Activated CD8-positive, alpha-beta T cell treated with anti-CD3 and anti-CD28 coated beads for 36 hours (primary cell): ENCODE measurements around the gene ERN1. TPM values are rescaled to one million over a fixed set of nuclear protein-coding genes. Genes with fewer than 3 reads are reported as not detected.
A peak's percentile ranks its signal among the peaks of the same experiment; 100 is the strongest.

ENCODE experiments used
- ATAC-seq: fragments of 200-7000 bp; cut with Tn5 transposase; one replicate; pipeline ENCODE4 v1.10.0; 2021; ENCODE audit warnings: mild to moderate bottlenecking, moderate library complexity
- CTCF ChIA-PET: fragments of 350-600 bp; sonication (Branson Sonifier 250); formaldehyde crosslinking; loops from one replicate; lab custom pipeline; 2021; ENCODE audit warnings: antibody characterized with exemption; lab: Charles Lee
- POLR2A ChIA-PET: fragments of 350-600 bp; sonication (Branson Sonifier 250); formaldehyde crosslinking; loops from one replicate; lab custom pipeline; 2021; ENCODE audit warnings: antibody characterized with exemption; lab: Charles Lee
- DNase-seq: peaks from one replicate; pipeline ENCODE4 v3.0.0-alpha.2; 2020
- H3K27ac Mint-ChIP-seq: one replicate; pipeline ENCODE4 v1.8.0; 2021; ENCODE audit warnings: mild to moderate bottlenecking, mixed read lengths
- H3K27me3 Mint-ChIP-seq: one replicate; pipeline ENCODE4 v1.8.0; 2021; ENCODE audit warnings: mixed read lengths
- H3K36me3 Mint-ChIP-seq: one replicate; pipeline ENCODE4 v1.8.0; 2021; ENCODE audit warnings: low read depth, mixed read lengths
- H3K4me1 Mint-ChIP-seq: one replicate; pipeline ENCODE4 v1.8.0; 2021; ENCODE audit warnings: low read depth, mixed read lengths
- H3K4me3 Mint-ChIP-seq: one replicate; pipeline ENCODE4 v1.8.0; 2021; ENCODE audit warnings: mild to moderate bottlenecking, moderate library complexity, mixed read lengths
- H3K9me3 Mint-ChIP-seq: one replicate; pipeline ENCODE4 v1.8.0; 2021; ENCODE audit warnings: mixed read lengths
- intact Hi-C: fragments of 100-400 bp; cut with micrococcal nuclease; formaldehyde crosslinking; loops from one replicate; pipeline ENCODE4 v1.10.0; 2022
- total RNA-seq, 2 experiments: library from RNA; stranded (reverse); gene quantifications; one replicate each; pipeline ENCODE4 v1.2.3, GENCODE V29; 2021
- TF ChIP-seq, protein P1 (sequence below): fragments of 200-600 bp; IDR thresholded peaks from one replicate; pipeline ENCODE4 v1.8.0; 2022; ENCODE audit warnings: antibody characterized with exemption, mild to moderate bottlenecking

Gene ERN1
- total RNA-seq, 2 experiments from 2014 or later, result 19.2 to 23.6 TPM

DNA sequence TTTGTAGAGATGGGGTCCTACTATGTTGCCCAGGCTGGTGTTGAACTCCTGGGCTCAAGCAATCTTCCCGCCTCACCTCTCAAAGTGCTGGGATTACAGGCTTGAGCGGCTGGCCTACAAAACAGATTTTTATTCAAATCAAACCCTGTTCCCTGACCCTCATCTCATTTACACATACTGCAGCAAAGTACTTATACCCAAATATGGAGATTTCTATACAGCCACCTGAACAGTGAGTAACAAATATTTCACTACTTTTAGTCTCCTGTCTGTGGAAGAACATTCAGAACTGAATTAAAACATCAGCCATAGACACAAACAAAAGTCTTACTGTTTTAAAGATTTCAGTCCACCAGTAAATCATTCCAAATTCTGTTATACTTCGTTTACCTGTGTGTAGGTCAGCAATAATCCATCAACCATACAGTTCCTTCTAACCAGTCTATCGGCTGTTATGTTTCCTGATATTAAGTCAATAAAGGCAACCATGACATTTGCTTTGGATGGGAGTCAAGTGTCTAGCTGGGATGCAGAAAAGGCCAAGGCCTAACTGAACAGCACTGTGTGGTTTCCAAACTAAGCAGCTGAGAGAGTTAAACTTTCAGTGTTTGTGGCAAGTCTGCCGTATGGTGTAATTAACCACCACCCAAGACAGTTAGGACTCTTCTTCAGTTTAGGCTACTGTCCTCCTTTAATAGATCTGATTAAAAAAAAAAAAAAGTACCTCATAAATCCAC, 22.3 kb downstream of the ERN1 start:
- Mint-ChIP-seq H3K36me3 (peaks cover 3% of the 10 kb centered on the region), H3K27me3 (no peaks in the 10 kb centered on the region), H3K4me3 (no peak overlapping the region), H3K4me1 (peaks cover 53% of the 10 kb centered on the region), H3K27ac (peak overlapping the region; percentile 83), H3K9me3 (no peaks in the 10 kb centered on the region)
- TF ChIP-seq, protein P1, sequence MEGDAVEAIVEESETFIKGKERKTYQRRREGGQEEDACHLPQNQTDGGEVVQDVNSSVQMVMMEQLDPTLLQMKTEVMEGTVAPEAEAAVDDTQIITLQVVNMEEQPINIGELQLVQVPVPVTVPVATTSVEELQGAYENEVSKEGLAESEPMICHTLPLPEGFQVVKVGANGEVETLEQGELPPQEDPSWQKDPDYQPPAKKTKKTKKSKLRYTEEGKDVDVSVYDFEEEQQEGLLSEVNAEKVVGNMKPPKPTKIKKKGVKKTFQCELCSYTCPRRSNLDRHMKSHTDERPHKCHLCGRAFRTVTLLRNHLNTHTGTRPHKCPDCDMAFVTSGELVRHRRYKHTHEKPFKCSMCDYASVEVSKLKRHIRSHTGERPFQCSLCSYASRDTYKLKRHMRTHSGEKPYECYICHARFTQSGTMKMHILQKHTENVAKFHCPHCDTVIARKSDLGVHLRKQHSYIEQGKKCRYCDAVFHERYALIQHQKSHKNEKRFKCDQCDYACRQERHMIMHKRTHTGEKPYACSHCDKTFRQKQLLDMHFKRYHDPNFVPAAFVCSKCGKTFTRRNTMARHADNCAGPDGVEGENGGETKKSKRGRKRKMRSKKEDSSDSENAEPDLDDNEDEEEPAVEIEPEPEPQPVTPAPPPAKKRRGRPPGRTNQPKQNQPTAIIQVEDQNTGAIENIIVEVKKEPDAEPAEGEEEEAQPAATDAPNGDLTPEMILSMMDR, result no peak
- ATAC-seq (peak; percentile 35), DNase-seq (no peak)
- ChIA-PET CTCF (no interaction called here), POLR2A (interaction anchor here (0.8 to 1.6 kb wide), 3 partner anchors 8 to 274 kb away, joined by 3 to 7 read pairs (median 4); no protein-coding TSS in a partner anchor)
- intact Hi-C loops, result no loop called here

DNA sequence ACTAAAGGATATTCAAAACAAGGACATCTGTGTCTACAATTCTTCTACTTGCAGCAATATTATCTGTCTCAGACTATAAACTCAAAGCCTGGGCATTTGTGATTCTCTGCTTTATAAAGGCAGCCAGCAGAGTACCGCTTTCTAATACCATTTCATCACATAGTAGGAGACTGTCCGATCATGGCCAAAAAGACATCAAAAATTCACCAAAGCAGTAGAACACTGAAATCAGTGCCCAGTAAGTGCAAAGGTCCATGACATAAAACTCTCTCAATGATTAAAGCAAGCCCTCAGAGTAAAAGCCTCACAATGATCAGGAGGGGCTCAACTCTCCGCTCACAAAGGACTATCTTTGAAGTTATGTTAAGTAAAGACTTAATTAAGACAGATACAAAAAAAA, 23.0 kb downstream of the ERN1 start:
- ChIA-PET CTCF (interaction anchor here (1.4 kb wide), 1 partner anchor 27 kb away, joined by 7 read pairs; no protein-coding TSS in a partner anchor), POLR2A (interaction anchor here (1.2 to 1.6 kb wide), 3 partner anchors 9 to 14 kb away, joined by 5 to 7 read pairs (median 5); no protein-coding TSS in a partner anchor)
- ATAC-seq, result no peak
- peak overlapping the region; percentile 83 for H3K27ac Mint-ChIP-seq
- H3K9me3 Mint-ChIP-seq, result no peaks in the 10 kb centered on the region
- no peaks in the 10 kb centered on the region for H3K27me3 Mint-ChIP-seq
- peaks cover 59% of the 10 kb centered on the region for H3K4me1 Mint-ChIP-seq
- TF ChIP-seq, protein P1, result no peak
- intact Hi-C loops, result no loop called here
- H3K4me3 Mint-ChIP-seq, result no peak overlapping the region
- H3K36me3 Mint-ChIP-seq, result peaks cover 4% of the 10 kb centered on the region
- no peak for DNase-seq

DNA sequence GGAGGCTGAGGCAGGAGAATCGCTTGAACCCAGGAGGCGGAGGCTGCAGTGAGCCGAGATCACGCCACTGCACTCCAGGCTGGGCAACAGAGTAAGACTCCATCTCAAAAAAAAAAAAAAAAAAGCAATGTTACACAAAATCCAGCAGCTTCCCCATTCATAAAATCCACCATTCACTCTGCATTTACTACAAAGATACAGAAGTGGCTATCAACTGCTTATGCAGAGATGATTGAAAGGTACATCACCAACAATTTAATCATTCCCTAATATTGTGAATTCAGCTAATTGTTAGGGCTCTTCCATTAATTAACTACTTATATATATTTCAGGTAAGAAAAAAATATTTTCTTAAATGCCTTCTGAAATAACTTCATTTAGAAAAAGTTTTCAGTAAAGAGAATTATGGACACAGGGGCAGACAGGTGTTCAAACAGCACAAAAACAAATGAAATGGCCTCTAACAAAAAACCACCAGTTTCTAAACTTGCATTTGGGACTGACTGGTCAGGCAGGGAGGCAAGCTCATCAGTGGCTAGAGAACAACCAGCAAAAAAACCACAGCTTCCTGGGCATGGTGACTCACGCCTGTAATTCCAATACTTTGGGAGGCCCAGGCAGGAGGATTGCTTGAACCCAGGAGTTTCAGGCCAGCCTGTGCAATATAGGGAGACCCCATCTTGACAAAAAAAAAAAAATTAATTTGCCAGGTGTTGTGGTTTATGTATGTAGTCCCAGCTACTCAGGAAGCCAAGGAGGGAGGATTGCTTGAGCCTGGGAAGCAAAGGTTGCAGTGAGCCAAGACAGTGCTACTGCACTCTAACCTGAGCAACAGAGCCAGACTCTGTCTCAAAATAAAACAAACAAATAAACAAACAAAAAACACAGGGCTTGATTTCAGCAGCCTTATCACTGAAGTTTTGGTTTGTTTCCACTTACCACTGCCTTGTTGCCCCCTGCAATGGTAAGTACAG, 26.3 kb downstream of the ERN1 start:
- H3K4me1 Mint-ChIP-seq, result peaks cover 57% of the 10 kb centered on the region
- H3K27me3 Mint-ChIP-seq, result no peaks in the 10 kb centered on the region

DNA sequence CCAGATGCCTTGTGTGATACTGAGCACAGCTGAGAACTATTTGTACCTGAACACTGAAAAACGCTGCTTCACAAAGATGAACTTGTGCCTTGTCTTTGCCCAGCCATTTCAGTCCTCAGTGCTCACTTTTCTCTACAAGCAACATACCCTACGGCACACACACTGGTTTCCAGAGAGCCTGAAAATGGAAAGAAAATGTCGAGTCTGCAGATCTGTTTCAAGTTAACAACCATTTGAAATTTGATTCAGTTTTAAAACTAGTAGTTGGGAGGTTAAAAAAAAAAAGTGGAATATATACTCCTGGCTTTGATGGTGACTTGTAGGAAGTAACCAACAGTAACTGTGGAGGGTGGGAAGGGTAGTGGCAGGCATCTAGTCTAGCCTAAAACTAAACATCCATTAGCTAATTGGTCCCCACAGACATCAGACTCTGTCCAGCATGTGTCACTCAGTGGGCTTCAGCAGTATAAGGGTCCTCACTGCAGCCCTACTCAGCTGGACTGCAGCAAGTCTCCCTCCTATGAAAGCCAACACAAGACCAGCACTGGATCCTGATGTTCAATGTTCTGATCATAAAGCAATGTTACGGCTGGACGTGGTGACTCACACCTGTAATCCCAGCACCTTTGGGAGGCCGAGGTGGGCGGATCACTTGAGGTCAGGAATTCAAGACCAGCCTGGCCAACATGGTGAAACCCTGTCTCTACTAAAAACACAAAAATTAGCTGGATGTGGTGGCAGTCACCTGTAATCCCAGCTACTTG, 27.1 kb downstream of the ERN1 start:
- DNase-seq, result no peak
- Mint-ChIP-seq H3K27ac (no peak overlapping the region), H3K9me3 (no peaks in the 10 kb centered on the region), H3K27me3 (no peaks in the 10 kb centered on the region), H3K4me1 (peaks cover 54% of the 10 kb centered on the region), H3K4me3 (no peak overlapping the region), H3K36me3 (peaks cover 6% of the 10 kb centered on the region)
- ChIA-PET CTCF (interaction anchor here (0.8 to 1.8 kb wide), 3 partner anchors 13 to 78 kb away, joined by 3 to 9 read pairs (median 7); no protein-coding TSS in a partner anchor), POLR2A (interaction anchor here (1.5 to 1.9 kb wide), 2 partner anchors 13 to 22 kb away, joined by 4 to 5 read pairs; no protein-coding TSS in a partner anchor)
- TF ChIP-seq, protein P1, result no peak
- ATAC-seq, result no peak
- intact Hi-C loops, result no loop called here

More for the DNA sequence above, 26.3 kb downstream of the ERN1 start:
- ATAC-seq (no peak), DNase-seq (no peak)
- H3K36me3 Mint-ChIP-seq, result peaks cover 6% of the 10 kb centered on the region
- TF ChIP-seq, protein P1, result no peak
- CTCF ChIA-PET, result interaction anchor here (0.6 to 1.8 kb wide), 4 partner anchors 12 to 104 kb away, joined by 3 to 9 read pairs (median 7); no protein-coding TSS in a partner anchor
- POLR2A ChIA-PET, result interaction anchor here (0.8 to 1.9 kb wide), 3 partner anchors 11 to 23 kb away, joined by 3 to 5 read pairs (median 4); no protein-coding TSS in a partner anchor
- intact Hi-C loops, result no loop called here
- no peak overlapping the region for H3K4me3 Mint-ChIP-seq
- H3K27ac Mint-ChIP-seq, result peak overlapping the region; percentile 12
- no peaks in the 10 kb centered on the region for H3K9me3 Mint-ChIP-seq
